Type B pancreatic cell (in vitro differentiated cells): ENCODE data around the gene CEP85L. TPM values are rescaled to one million over a fixed set of nuclear protein-coding genes. Genes with fewer than 3 reads are reported as not detected.

Experiments
- DNase-seq: peaks from one replicate; pipeline ENCODE4 v3.0.0; 2021; ENCODE audit warnings: mixed read lengths; ENCODE audit not compliant: unreplicated experiment; ENCODE audit errors: extremely low spot score
- H3K27ac Mint-ChIP-seq: 2 replicates; pipeline ENCODE4 v1.8.0; 2021; ENCODE audit warnings: mild to moderate bottlenecking, mixed read lengths
- H3K27me3 Mint-ChIP-seq: 2 replicates; pipeline ENCODE4 v1.8.0; 2021; ENCODE audit warnings: mixed read lengths
- H3K36me3 Mint-ChIP-seq: 2 replicates; pipeline ENCODE4 v1.8.0; 2021; ENCODE audit warnings: mixed read lengths
- H3K4me1 Mint-ChIP-seq: one replicate; pipeline ENCODE4 v1.8.0; 2021; ENCODE audit warnings: mixed read lengths; ENCODE audit not compliant: unreplicated experiment
- H3K4me3 Mint-ChIP-seq: 2 replicates; pipeline ENCODE4 v1.8.0; 2021; ENCODE audit warnings: mild to moderate bottlenecking, mixed read lengths
- H3K9me3 Mint-ChIP-seq: 2 replicates; pipeline ENCODE4 v1.8.0; 2021; ENCODE audit warnings: mixed read lengths
- total RNA-seq: library from RNA; stranded (reverse); gene quantifications from 2 replicates; pipeline ENCODE4 v1.2.1, GENCODE V29; 2021; ENCODE audit warnings: low replicate concordance
- TF ChIP-seq, protein P1 (sequence below): fragments of 200-600 bp; sonication (generic); conservative IDR thresholded peaks from 2 replicates; pipeline ENCODE4 v1.5.0; 2021; ENCODE audit warnings: antibody characterized with exemption, mild to moderate bottlenecking

Gene CEP85L
- total RNA-seq, 1 donor from 2014 or later = 16.1 TPM

DNA sequence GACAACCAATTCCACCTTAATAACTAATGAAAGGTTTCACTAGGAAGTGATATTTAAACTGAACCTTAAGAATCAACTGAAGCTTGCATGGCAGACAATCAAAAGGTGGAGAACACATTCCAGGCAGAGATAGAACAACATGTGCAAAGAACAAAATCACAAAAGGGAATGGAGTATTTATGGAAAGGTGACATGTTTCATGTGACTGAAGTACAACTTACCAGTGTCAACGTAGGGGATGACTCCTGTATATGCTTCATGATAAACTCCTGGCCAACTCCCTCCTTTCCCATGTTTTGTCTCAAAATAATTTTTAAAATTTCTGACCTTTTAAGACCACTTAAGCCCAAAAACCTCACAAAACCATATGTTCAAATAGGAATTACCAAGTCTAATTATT is 96.7 kb downstream of the CEP85L start:
- Mint-ChIP-seq H3K27me3 (no peaks in the 10 kb centered on the region), H3K9me3 (peaks cover 4% of the 10 kb centered on the region), H3K27ac (no peak overlapping the region), H3K4me1 (peaks cover 16% of the 10 kb centered on the region), H3K4me3 (no peak overlapping the region), H3K36me3 (peaks cover 12% of the 10 kb centered on the region)
- TF ChIP-seq, protein P1, sequence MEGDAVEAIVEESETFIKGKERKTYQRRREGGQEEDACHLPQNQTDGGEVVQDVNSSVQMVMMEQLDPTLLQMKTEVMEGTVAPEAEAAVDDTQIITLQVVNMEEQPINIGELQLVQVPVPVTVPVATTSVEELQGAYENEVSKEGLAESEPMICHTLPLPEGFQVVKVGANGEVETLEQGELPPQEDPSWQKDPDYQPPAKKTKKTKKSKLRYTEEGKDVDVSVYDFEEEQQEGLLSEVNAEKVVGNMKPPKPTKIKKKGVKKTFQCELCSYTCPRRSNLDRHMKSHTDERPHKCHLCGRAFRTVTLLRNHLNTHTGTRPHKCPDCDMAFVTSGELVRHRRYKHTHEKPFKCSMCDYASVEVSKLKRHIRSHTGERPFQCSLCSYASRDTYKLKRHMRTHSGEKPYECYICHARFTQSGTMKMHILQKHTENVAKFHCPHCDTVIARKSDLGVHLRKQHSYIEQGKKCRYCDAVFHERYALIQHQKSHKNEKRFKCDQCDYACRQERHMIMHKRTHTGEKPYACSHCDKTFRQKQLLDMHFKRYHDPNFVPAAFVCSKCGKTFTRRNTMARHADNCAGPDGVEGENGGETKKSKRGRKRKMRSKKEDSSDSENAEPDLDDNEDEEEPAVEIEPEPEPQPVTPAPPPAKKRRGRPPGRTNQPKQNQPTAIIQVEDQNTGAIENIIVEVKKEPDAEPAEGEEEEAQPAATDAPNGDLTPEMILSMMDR = no peak
- DNase-seq = no peak

- Mint-ChIP-seq H3K27me3 (no peaks in the 10 kb centered on the region), H3K4me1 (peaks cover 6% of the 10 kb centered on the region), H3K27ac (no peak overlapping the region), H3K9me3 (peaks cover 4% of the 10 kb centered on the region), H3K36me3 (peaks cover 8% of the 10 kb centered on the region), H3K4me3 (no peak overlapping the region)
- DNase-seq = no peak
- TF ChIP-seq, protein P1 = no peak
These were observed 98.3 kb downstream of the CEP85L start for GRCh38 chr6:118553132-118553531.

- Mint-ChIP-seq H3K4me3 (no peak overlapping the region), H3K36me3 (peaks cover 8% of the 10 kb centered on the region), H3K4me1 (peaks cover 6% of the 10 kb centered on the region), H3K27me3 (no peaks in the 10 kb centered on the region), H3K9me3 (peaks cover 4% of the 10 kb centered on the region), H3K27ac (no peak overlapping the region)
- TF ChIP-seq, protein P1 = peak; percentile 79
- DNase-seq = no peak
These were observed 100.0 kb downstream of the CEP85L start for GRCh38 chr6:118551063-118552053.

- peaks cover 6% of the 10 kb centered on the region for H3K4me1 Mint-ChIP-seq
- no peak for DNase-seq
- H3K27me3 Mint-ChIP-seq = no peaks in the 10 kb centered on the region
- no peaks in the 10 kb centered on the region for H3K9me3 Mint-ChIP-seq
- no peak overlapping the region for H3K27ac Mint-ChIP-seq
- TF ChIP-seq, protein P1 = no peak
- H3K36me3 Mint-ChIP-seq = no peaks in the 10 kb centered on the region
- H3K4me3 Mint-ChIP-seq = no peak overlapping the region
These were observed 102.8 kb downstream of the CEP85L start for GRCh38 chr6:118548613-118549012.

- DNase-seq = no peak
- peaks cover 6% of the 10 kb centered on the region for H3K4me1 Mint-ChIP-seq
- H3K27me3 Mint-ChIP-seq = no peaks in the 10 kb centered on the region
These were observed 103.3 kb downstream of the CEP85L start, which contains the start of gene PLN for GRCh38 chr6:118548136-118548535. Gene PLN, plus strand, starts transcription at chr6:118548296. Its CDS starts 10,626 bp downstream, at chr6:118558922.

More at GRCh38 chr6:118548136-118548535, 103.3 kb downstream of the CEP85L start, which contains the start of gene PLN:
- Mint-ChIP-seq H3K27ac (no peak within 1 kb of the TSS), H3K9me3 (no peaks in the 10 kb centered on the region), H3K4me3 (no peak within 1 kb of the TSS), H3K36me3 (no peaks in the 10 kb centered on the region)
- TF ChIP-seq, protein P1 = no peak
